Urothelium cell line (cell line): ENCODE data around the gene MTCL1.

Source experiments
- DNase-seq: peaks from one replicate; pipeline ENCODE4 v3.0.0; 2011; ENCODE audit warnings: low spot score, mixed read lengths
- FAIRE-seq: peaks from 2 replicates; lab custom pipeline; 2011; peaks lifted over from hg19 to GRCh38; lab: Jason Lieb, UNC

Gene MTCL1

GRCh38 chr18:8826971-8827370 is 121.6 kb downstream of the MTCL1 start:
- FAIRE-seq = no peak
- no peak for DNase-seq

DNA sequence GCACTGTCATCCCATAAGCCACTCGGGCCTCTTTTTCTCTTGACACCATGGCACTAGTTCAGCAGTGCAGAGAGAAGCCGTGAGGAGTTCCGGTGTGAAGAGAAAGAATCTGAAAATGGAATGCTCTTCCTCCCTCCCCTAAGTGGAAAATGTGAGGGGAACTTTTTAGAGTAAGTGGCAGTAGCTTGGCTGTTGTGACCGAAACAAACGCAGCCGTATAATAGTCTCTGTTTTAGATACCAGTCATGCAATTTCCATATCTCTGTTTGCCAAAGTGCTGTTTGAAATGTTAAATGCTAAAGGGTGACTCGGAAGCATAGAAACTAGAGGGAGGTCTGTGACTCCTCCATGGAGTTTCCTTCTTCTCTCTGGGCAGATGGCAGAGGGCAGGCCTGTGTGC is 122.9 kb downstream of the MTCL1 start:
- no peak for FAIRE-seq
- no peak for DNase-seq

GRCh38 chr18:8828798-8829197 is 123.4 kb downstream of the MTCL1 start:
- no peak for FAIRE-seq

GRCh38 chr18:8830067-8831060 is 125.0 kb downstream of the MTCL1 start:
- no peak for FAIRE-seq
- DNase-seq = no peak

More at GRCh38 chr18:8828798-8829197, 123.4 kb downstream of the MTCL1 start:
- DNase-seq = no peak

GRCh38 chr18:8831112-8831511 is 125.8 kb downstream of the MTCL1 start:
- FAIRE-seq (no peak), DNase-seq (no peak)

- FAIRE-seq = peak; percentile 80
- no peak for DNase-seq
Observed at GRCh38 chr18:8831531-8831930, 126.2 kb downstream of the MTCL1 start.

GRCh38 chr18:8833480-8833879 is 128.1 kb downstream of the MTCL1 start:
- FAIRE-seq = peak; percentile 20
- DNase-seq = no peak

GRCh38 chr18:8834881-8835280 is 129.5 kb downstream of the MTCL1 start:
- FAIRE-seq = no peak

GRCh38 chr18:8835521-8835953 is 130.2 kb downstream of the MTCL1 start:
- peak; percentile 40 for FAIRE-seq
- DNase-seq = no peak

More at GRCh38 chr18:8834881-8835280, 129.5 kb downstream of the MTCL1 start:
- no peak for DNase-seq

DNA sequence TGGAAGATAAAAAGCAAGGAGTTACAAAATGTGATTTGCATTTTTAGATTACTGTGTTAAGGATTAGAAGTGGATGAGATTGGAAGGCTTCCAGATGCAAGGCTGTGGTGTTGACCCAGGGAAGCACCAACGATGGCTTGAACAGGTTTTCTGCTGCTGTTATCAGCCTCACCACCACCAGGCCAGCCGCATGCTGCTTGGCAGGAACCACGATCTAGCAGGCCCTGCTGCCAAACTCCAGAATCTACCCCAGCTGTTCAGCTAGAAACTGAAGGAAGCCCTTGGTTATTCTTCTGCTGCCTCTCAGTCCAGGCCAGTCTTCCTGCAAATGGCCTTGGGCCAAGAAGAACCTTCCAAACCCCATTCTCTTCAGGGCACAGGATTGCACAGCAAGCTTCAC is 133.9 kb downstream of the MTCL1 start:
- DNase-seq = no peak
- FAIRE-seq = no peak

- FAIRE-seq (no peak), DNase-seq (peak; percentile 31)
Observed at GRCh38 chr18:8841781-8842485, 136.6 kb downstream of the MTCL1 start.

- FAIRE-seq = no peak
- no peak for DNase-seq
Observed at GRCh38 chr18:8842506-8842905, 137.2 kb downstream of the MTCL1 start.

DNA sequence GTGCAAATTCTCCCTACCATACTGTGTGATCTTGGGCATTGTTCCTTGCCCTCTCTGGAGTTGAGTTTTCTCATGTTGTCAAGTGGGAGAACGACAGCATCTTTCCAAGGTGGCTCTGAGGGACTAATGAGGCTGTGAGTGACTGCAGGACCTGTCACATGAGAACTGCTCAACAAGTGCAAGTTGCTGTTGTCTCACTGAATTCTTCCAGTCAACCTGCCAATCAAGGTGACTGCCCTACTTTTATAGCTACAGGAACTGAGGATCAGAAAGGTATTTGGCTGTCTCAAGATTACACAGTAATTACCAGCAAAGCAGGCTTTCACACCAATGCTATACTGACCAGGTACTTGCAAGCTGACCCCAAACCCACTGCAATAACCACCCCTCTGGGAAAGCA is 137.6 kb downstream of the MTCL1 start:
- DNase-seq (no peak), FAIRE-seq (peak; percentile 5)

DNA sequence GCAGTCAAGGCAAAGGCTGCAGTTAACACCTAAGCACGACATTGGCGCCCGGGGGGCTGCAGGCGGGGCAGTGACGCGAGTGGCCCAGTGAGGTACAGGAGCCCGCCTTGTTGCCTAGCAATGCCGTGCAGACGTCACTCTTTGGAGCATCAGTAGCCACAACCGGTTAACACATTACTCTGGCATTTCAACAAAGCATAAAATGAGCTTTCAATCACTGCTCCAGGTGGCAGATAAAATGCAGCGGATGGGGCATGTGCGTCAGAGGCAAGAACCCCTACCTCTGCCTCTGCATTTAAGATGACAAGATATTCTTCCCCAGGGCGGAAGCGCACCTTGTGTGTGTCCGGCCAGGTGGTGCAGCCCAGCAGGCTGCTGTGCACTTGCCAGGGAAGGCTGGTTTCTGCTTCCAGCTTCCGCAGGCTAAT is 139.4 kb downstream of the MTCL1 start:
- peak; percentile 91 for FAIRE-seq
- peak; percentile 75 for DNase-seq

- DNase-seq = no peak
- FAIRE-seq = no peak
Observed at GRCh38 chr18:8845506-8845905, 140.2 kb downstream of the MTCL1 start.

- FAIRE-seq (peak; percentile 20), DNase-seq (no peak)
Observed at GRCh38 chr18:8847066-8847755, 141.9 kb downstream of the MTCL1 start.

GRCh38 chr18:8847900-8848299 is 142.5 kb downstream of the MTCL1 start:
- no peak for DNase-seq
- FAIRE-seq = no peak

DNA sequence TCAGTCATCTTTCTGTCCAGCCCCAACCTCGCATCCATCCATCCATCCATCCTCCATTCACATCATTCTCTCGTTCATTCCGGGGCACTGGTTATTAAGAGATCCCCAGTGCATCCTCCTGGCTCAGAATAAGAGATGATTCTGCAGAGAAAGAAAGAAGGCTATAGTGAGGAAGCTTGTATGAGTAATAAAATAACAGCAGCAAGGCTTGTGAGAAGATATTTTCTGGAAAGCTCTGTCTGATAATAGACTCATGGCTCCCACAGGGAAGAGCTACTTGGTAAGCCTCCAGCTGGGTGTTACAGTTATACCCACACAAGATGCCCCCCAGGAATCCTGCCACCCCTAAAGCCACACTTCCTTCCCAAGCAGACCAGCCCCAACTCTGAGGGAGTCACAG is 143.2 kb downstream of the MTCL1 start:
- DNase-seq = no peak
- no peak for FAIRE-seq

DNA sequence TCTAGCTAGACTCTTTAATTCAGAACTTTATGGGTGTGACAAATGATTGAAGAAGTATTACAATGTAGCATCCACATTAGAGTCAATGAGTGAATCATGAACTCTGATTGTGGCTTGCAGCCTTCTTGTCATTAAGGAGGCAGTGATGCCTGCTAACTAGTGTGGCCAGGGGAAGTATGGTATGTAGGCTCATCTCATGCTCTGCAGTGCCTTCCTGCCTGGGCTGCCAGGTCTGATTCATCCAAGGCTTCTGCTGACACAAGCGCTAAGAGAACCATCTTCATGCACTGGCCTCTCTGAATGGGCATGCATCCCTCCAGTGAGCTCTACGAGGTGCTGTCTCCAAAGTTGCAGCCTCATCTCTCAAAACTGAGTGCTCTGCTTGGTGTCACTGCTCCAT is 144.3 kb downstream of the MTCL1 start:
- DNase-seq (no peak), FAIRE-seq (no peak)

DNA sequence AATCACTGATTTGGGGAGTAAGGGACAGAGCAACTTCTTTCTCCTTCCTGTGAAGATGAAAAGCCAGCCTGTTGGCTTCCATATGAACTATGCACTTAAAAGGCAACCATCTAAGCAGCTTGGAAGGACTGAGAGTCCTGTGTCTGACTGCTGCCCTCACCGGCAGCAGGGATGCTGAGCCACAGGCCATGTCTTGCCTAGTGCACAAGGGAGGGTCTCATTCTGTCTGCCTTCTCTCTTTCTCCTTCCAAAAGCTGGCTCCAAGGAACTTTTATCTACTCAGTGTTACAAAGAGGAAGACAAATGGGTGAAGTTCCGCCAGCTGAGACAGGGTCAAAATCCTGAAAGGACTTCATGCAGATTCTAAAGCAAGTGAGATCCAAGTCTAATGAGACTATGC is 146.3 kb downstream of the MTCL1 start:
- no peak for FAIRE-seq

GRCh38 chr18:8854550-8854949 is 149.2 kb downstream of the MTCL1 start:
- DNase-seq (no peak), FAIRE-seq (no peak)

More for the DNA sequence above, 146.3 kb downstream of the MTCL1 start:
- DNase-seq = no peak
